GM12878 (cell line): ENCODE results near the gene B9D2. TPM values are rescaled to one million over a fixed set of nuclear protein-coding genes. Genes with fewer than 3 reads are reported as not detected.

Experiments used
- ATAC-seq: fragments of 200-7000 bp; cut with Tn5 transposase; 3 replicates; pipeline ENCODE4 v1.9.1; 2020; ENCODE audit warnings: mild to moderate bottlenecking, moderate library complexity
- BruUV-seq: library from RNA; stranded (reverse); fragments of 400-500 nt; replicated peaks from 2 replicates; lab custom pipeline; 2021; lab: Mats Ljungman, UMichigan
- CTCF ChIA-PET: fragments of 300-600 bp; sonication (Branson Sonifier 250); formaldehyde crosslinking; extraction: SDS; loops from one replicate; lab custom pipeline; 2021; ENCODE audit warnings: inconsistent platforms; lab: Yijun Ruan, JAX
- POLR2A ChIA-PET: fragments of 350-600 bp; formaldehyde crosslinking; extraction: SDS; loops from one replicate; lab custom pipeline; 2021; ENCODE audit warnings: inconsistent platforms; lab: Charles Lee
- RAD21 ChIA-PET: fragments of 300-600 bp; sonication (Branson Sonifier 250); formaldehyde crosslinking; loops from one replicate; lab custom pipeline; 2023; ENCODE audit warnings: antibody characterized with exemption; ENCODE audit not compliant: unreplicated experiment; lab: Charles Lee
- SMC1A ChIA-PET: fragments of 300-600 bp; sonication (Branson Sonifier 250); formaldehyde crosslinking; loops from one replicate; lab custom pipeline; 2023; ENCODE audit not compliant: unreplicated experiment, uncharacterized antibody; lab: Charles Lee
- DNase-seq: peaks from one replicate; pipeline ENCODE4 v3.0.0-alpha.2; 2011; ENCODE audit warnings: low read depth, low spot score
- FAIRE-seq: peaks from 3 replicates; lab custom pipeline; 2011; peaks lifted over from hg19 to GRCh38; lab: Jason Lieb, UNC
- H2AFZ ChIP-seq: 2 replicates; pipeline ENCODE4 v1.6.0; 2011; ENCODE audit warnings: low read depth, low read length, control low read depth; ENCODE audit not compliant: control insufficient read depth
- H3K27ac ChIP-seq: 2 replicates; pipeline ENCODE4 v1.5.1; 2011; ENCODE audit warnings: control low read depth; ENCODE audit not compliant: control insufficient read depth, insufficient read depth
- H3K27me3 ChIP-seq, 2 experiments: replicated peaks in 1 of 2; 2 replicates each; pipeline versions ENCODE4 v1.6.0 to v1.6.1; 2011; ENCODE audit warnings: low read length in 1 of 2; ENCODE audit not compliant: control insufficient read depth in 2 of 2, insufficient read depth in 2 of 2
- H3K36me3 ChIP-seq, 2 experiments: 2 replicates each; pipeline ENCODE4 v1.5.1; 2011; ENCODE audit warnings: low read length in 1 of 2; ENCODE audit not compliant: control insufficient read depth in 2 of 2, insufficient read depth in 2 of 2
- H3K4me1 ChIP-seq: 2 replicates; pipeline ENCODE4 v1.6.1; 2011; ENCODE audit warnings: mild to moderate bottlenecking, low read length, moderate library complexity, mixed read lengths; ENCODE audit not compliant: control insufficient read depth, insufficient read depth
- H3K4me2 ChIP-seq: 2 replicates; pipeline ENCODE4 v1.6.0; 2011; ENCODE audit warnings: control low read depth; ENCODE audit not compliant: control insufficient read depth, insufficient read depth
- H3K4me3 ChIP-seq: fragments of 200-600 bp; sonication (generic); 2 replicates; pipeline ENCODE4 v1.5.1; 2016
- H3K79me2 ChIP-seq: 2 replicates; pipeline ENCODE4 v1.6.0; 2011; ENCODE audit warnings: low read length; ENCODE audit not compliant: control insufficient read depth, insufficient read depth
- H3K9ac ChIP-seq: 2 replicates; pipeline ENCODE4 v1.8.0; 2011; ENCODE audit warnings: low read length, control low read depth, mixed read lengths; ENCODE audit not compliant: control insufficient read depth, insufficient read depth
- H3K9me3 ChIP-seq: replicated peaks from 3 replicates; pipeline ENCODE4 v1.5.1; 2011; ENCODE audit warnings: mild to moderate bottlenecking, low read length; ENCODE audit not compliant: control insufficient read depth, insufficient read depth
- H4K20me1 ChIP-seq: 2 replicates; pipeline ENCODE4 v1.6.0; 2011; ENCODE audit not compliant: control insufficient read depth, insufficient read depth
- CHD2 ChIP-seq: IDR thresholded peaks from 2 replicates; pipeline ENCODE4 v1.6.1; 2011; ENCODE audit warnings: low read depth, low read length, improper control_type of control experiment, borderline replicate concordance
- CREB1 ChIP-seq: IDR thresholded peaks from 2 replicates; pipeline ENCODE4 v1.6.1; 2012; ENCODE audit warnings: low read depth, mild to moderate bottlenecking, inconsistent platforms
- DPF2 ChIP-seq: fragments of 450-650 bp; IDR thresholded peaks from 2 replicates; pipeline ENCODE4 v1.6.1; 2017; ENCODE audit warnings: mild to moderate bottlenecking
- E2F4 ChIP-seq: IDR thresholded peaks from 2 replicates; pipeline ENCODE4 v1.6.1; 2012; ENCODE audit warnings: low read depth, low read length, improper control_type of control experiment
- ESRRA ChIP-seq: IDR thresholded peaks from 2 replicates; pipeline ENCODE4 v1.6.1; 2012; ENCODE audit warnings: mild to moderate bottlenecking, low read length, improper control_type of control experiment
- GABPA ChIP-seq: IDR thresholded peaks from 2 replicates; pipeline ENCODE4 v1.6.1; 2014; ENCODE audit warnings: antibody characterized with exemption, low read depth, mild to moderate bottlenecking, inconsistent platforms
- HDGF ChIP-seq: fragments of 450-650 bp; IDR thresholded peaks from 2 replicates; pipeline ENCODE4 v1.6.1; 2016; ENCODE audit warnings: antibody characterized with exemption
- NBN ChIP-seq: fragments of 450-650 bp; IDR thresholded peaks from 2 replicates; pipeline ENCODE4 v1.6.1; 2016
- NKRF ChIP-seq: fragments of 450-650 bp; conservative IDR thresholded peaks from 2 replicates; pipeline ENCODE4 v1.6.1; 2017; ENCODE audit warnings: mild to moderate bottlenecking, moderate library complexity
- NR2C1 ChIP-seq: fragments of 450-650 bp; IDR thresholded peaks from 2 replicates; pipeline ENCODE4 v1.6.1; 2017; ENCODE audit warnings: antibody characterized with exemption, mild to moderate bottlenecking, moderate library complexity
- RAD21 ChIP-seq: IDR thresholded peaks from 2 replicates; pipeline ENCODE4 v1.6.1; 2011; ENCODE audit warnings: mild to moderate bottlenecking, low read depth, low read length, moderate library complexity; ENCODE audit not compliant: insufficient read depth
- RELA ChIP-seq: fragments of 450-650 bp; IDR thresholded peaks from 2 replicates; pipeline ENCODE4 v1.8.0; 2014; ENCODE audit warnings: borderline replicate concordance; ENCODE audit not compliant: partially characterized antibody
- TAF1 ChIP-seq: IDR thresholded peaks from 2 replicates; pipeline ENCODE4 v1.6.1; 2011; ENCODE audit warnings: mild to moderate bottlenecking, low read depth, low read length, borderline replicate concordance
- ZNF274 ChIP-seq: IDR thresholded peaks from one replicate; pipeline ENCODE4 v1.8.0; 2011; ENCODE audit not compliant: insufficient read length, insufficient read depth
- ZZZ3 ChIP-seq: IDR thresholded peaks from 2 replicates; pipeline ENCODE4 v1.6.1; 2011; ENCODE audit warnings: low read depth; ENCODE audit not compliant: control insufficient read depth, insufficient read length
- WGBS: methylation state at CpG from one replicate; pipeline ENCODE4 v1.1.6; 2016; ENCODE audit warnings: low lambda C conversion rate; ENCODE audit not compliant: insufficient replicate concordance, insufficient coverage; ENCODE audit errors: missing lambda C conversion rate; 5-methylcytosine and 5-hydroxymethylcytosine counted together
- in situ Hi-C: fragments of 300-500 bp; cut with MboI; formaldehyde crosslinking; loops from 9 replicates; pipeline ENCODE4 v1.14.3; 2018; ENCODE audit warnings: mixed read lengths
- intact Hi-C: fragments of 100-400 bp; cut with micrococcal nuclease; formaldehyde crosslinking; loops from one replicate; pipeline ENCODE4 v1.14.2; 2022; ENCODE audit not compliant: unreplicated experiment
- polyA plus RNA-seq, 11 experiments: library from polyadenylated mRNA; depleted of rRNA in 4 of 11; unstranded in 6 of 11; stranded (reverse) in 5 of 11; fragments of >200 nt; fragmentation: Nextera tagmentation in 4 of 11; fragmentation: Illumina TruSeq in 1 of 11; extraction: Ambion mirVana in 4 of 11; extraction: Trizol in 1 of 11; gene quantifications; 1 replicate in 1 of 11; 2 replicates in 10 of 11; pipeline versions ENCODE4 v1.2.1 to v1.2.3, GENCODE V29; 2011 to 2016; ENCODE audit warnings: inconsistent platforms in 2 of 11, missing spikeins in 2 of 11, low read depth in 1 of 11
- total RNA-seq, 4 experiments: library from RNA; depleted of rRNA in 3 of 4; stranded (reverse); fragments of >200 nt in 3 of 4; fragmentation: Illumina TruSeq in 1 of 4; extraction: Trizol in 1 of 4; gene quantifications; 2 replicates each; pipeline versions ENCODE4 v1.2.1 to v1.2.3, GENCODE V29; 2013 to 2021

Gene B9D2
- total and polyA plus RNA-seq, 10 of the 15 experiments (the other 5 are each of a cell fraction or from before 2014, with no cell fraction given): 2.4 to 12.4 (median 5.0) TPM

- intact Hi-C loops: no loop called here
- BruUV-seq: no TSS peak
- in situ Hi-C loops: no loop called here
- H4K20me1 ChIP-seq: no peaks in the 10 kb centered on the region
- ChIA-PET SMC1A (no interaction called here), POLR2A (interaction anchor here (0.6 kb wide), 1 partner anchor 54 kb away, joined by 4 read pairs; no protein-coding TSS in a partner anchor), RAD21 (no interaction called here), CTCF (no interaction called here)
- ATAC-seq (no peak), DNase-seq (no peak), FAIRE-seq (no peak)
- no peak overlapping the region for H3K4me2 ChIP-seq
- no peaks in the 10 kb centered on the region for H3K36me3 ChIP-seq
- no peak overlapping the region for H2AFZ ChIP-seq
- no peaks in the 10 kb centered on the region for H3K9me3 ChIP-seq
- peaks cover 14% of the 10 kb centered on the region for H3K4me1 ChIP-seq
- peaks cover 5% of the 10 kb centered on the region; the same call in 1 of the 2 replicates for H3K79me2 ChIP-seq
- no peak overlapping the region for H3K4me3 ChIP-seq
- H3K27ac ChIP-seq: no peak overlapping the region
- TF ChIP-seq TAF1: no peak
- no peak for TF ChIP-seq ZZZ3
- TF ChIP-seq HDGF: no peak
- TF ChIP-seq NR2C1: no peak
- TF ChIP-seq CREB1: no peak
- TF ChIP-seq RAD21: no peak
- TF ChIP-seq RELA: no peak
- TF ChIP-seq ESRRA: no peak
- no peak for TF ChIP-seq DPF2
- no peak for TF ChIP-seq GABPA
- TF ChIP-seq NKRF: no peak
- TF ChIP-seq CHD2: no peak
- no peak for TF ChIP-seq E2F4
- no peak for TF ChIP-seq NBN
- TF ChIP-seq ZNF274: no peak
- H3K27me3 ChIP-seq: no peaks in the 10 kb centered on the region
- WGBS: 99% methylated on average over 8 of the region's 8 CpGs
- H3K9ac ChIP-seq: no peak overlapping the region
Measured at GRCh38 chr19:41371541-41371940, 7.6 kb upstream of the B9D2 start.
